HCT116 (cell line): ENCODE data around the gene FAM185A.
"Not testable (repeated sequence)": the region's sequence is repeated elsewhere in the genome, so short reads cannot be mapped to it uniquely, and the experiment has no call there.

ENCODE experiments used
- CTCF ChIP-seq, 3 experiments: fragments of 200-600 bp in 1 of 3; sonication (generic) in 1 of 3; IDR thresholded peaks in 2 of 3; conservative IDR thresholded peaks in 1 of 3; 2 replicates each; pipeline ENCODE4 v1.5.1; 2012 to 2017; ENCODE audit warnings: low read depth in 2 of 3, low read length in 2 of 3, antibody characterized with exemption in 1 of 3, borderline replicate concordance in 1 of 3, control low read depth in 1 of 3, mild to moderate bottlenecking in 1 of 3, mixed read lengths in 1 of 3, mixed run types in 1 of 3, moderate library complexity in 1 of 3; ENCODE audit not compliant: insufficient read depth in 1 of 3
- ELF1 ChIP-seq: IDR thresholded peaks from 2 replicates; pipeline ENCODE4 v1.6.1; 2012; ENCODE audit warnings: low read depth, borderline replicate concordance
- MAX ChIP-seq: IDR thresholded peaks from 2 replicates; pipeline ENCODE4 v1.6.1; 2012
- POLR2A ChIP-seq: IDR thresholded peaks from 2 replicates; pipeline ENCODE4 v1.7.0; 2011; ENCODE audit warnings: borderline replicate concordance; ENCODE audit not compliant: insufficient read depth, insufficient read length; ENCODE audit errors: extremely low read depth
- POLR2AphosphoS5 ChIP-seq: IDR thresholded peaks from 2 replicates; pipeline ENCODE4 v1.6.1; 2011; ENCODE audit warnings: mild to moderate bottlenecking, low read depth, low read length, moderate library complexity
- RAD21 ChIP-seq: IDR thresholded peaks from 2 replicates; pipeline ENCODE4 v1.6.1; 2012; ENCODE audit warnings: low read depth, mild to moderate bottlenecking
- SP1 ChIP-seq: IDR thresholded peaks from 2 replicates; pipeline ENCODE4 v1.6.1; 2012; ENCODE audit warnings: low read depth
- TF ChIP-seq, protein P1 (sequence below): IDR thresholded peaks from 2 replicates; pipeline ENCODE4 v1.6.1; 2012; ENCODE audit warnings: low read depth

DNA sequence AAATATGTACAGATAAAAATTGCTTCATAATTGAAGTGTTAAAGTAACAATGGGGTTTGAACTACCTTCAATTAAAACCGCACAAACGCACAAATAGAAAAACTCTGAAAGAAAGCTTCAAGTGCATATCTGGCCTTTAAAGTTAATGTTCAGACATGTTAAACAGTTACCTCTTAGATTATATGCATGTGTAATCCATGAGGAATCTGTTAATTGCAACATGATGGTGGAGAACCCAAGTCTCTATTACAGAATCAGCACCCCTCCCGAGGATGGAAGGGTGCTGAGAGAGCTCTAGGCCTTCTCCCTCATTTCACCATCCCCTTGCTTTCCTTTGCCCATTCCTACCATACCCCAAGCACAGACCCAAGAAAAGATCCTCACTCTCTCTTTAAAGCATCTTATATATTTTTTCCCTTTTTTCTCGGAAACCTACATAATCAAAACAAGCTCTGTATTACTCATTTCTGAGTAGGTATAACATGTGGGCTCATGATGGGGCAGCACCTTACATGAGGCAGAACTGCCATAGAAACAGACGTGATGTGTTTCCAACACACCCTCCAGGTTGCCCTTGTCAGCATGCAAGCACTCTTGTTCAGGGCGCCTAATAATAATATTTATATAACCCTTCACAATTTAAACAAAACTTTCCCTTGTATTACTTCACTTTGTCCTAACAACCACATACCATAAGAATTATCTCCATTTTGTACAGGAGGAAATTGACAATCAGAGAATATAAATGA is 33.9 kb upstream of the FAM185A start:
- TF ChIP-seq CTCF (IDR thresholded peaks at IDR 0.05 in 2 of 3, conservative IDR thresholded peaks at IDR 0.05 in 1 of 3; ENCODE audit: borderline replicate concordance in 1 of 3, insufficient read depth in 1 of 3, low read depth in 2 of 3, low read length in 2 of 3); SP1; ELF1; POLR2A; RAD21; MAX; POLR2AphosphoS5: not testable (repeated sequence)
- TF ChIP-seq, protein P1, sequence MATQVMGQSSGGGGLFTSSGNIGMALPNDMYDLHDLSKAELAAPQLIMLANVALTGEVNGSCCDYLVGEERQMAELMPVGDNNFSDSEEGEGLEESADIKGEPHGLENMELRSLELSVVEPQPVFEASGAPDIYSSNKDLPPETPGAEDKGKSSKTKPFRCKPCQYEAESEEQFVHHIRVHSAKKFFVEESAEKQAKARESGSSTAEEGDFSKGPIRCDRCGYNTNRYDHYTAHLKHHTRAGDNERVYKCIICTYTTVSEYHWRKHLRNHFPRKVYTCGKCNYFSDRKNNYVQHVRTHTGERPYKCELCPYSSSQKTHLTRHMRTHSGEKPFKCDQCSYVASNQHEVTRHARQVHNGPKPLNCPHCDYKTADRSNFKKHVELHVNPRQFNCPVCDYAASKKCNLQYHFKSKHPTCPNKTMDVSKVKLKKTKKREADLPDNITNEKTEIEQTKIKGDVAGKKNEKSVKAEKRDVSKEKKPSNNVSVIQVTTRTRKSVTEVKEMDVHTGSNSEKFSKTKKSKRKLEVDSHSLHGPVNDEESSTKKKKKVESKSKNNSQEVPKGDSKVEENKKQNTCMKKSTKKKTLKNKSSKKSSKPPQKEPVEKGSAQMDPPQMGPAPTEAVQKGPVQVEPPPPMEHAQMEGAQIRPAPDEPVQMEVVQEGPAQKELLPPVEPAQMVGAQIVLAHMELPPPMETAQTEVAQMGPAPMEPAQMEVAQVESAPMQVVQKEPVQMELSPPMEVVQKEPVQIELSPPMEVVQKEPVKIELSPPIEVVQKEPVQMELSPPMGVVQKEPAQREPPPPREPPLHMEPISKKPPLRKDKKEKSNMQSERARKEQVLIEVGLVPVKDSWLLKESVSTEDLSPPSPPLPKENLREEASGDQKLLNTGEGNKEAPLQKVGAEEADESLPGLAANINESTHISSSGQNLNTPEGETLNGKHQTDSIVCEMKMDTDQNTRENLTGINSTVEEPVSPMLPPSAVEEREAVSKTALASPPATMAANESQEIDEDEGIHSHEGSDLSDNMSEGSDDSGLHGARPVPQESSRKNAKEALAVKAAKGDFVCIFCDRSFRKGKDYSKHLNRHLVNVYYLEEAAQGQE, result not testable (repeated sequence)
